GM18868 (cell line): Measurements from ENCODE around the gene ZFR.
A peak's percentile ranks its signal among the peaks of the same experiment; 100 is the strongest.

Experiments
- ATAC-seq: cut with Tn5 transposase; IDR thresholded peaks from one replicate; pipeline ENCODE4 v1.9.1; 2021; ENCODE audit warnings: mild to moderate bottlenecking, moderate library complexity; ENCODE audit not compliant: unreplicated experiment

The ZFR gene

DNA sequence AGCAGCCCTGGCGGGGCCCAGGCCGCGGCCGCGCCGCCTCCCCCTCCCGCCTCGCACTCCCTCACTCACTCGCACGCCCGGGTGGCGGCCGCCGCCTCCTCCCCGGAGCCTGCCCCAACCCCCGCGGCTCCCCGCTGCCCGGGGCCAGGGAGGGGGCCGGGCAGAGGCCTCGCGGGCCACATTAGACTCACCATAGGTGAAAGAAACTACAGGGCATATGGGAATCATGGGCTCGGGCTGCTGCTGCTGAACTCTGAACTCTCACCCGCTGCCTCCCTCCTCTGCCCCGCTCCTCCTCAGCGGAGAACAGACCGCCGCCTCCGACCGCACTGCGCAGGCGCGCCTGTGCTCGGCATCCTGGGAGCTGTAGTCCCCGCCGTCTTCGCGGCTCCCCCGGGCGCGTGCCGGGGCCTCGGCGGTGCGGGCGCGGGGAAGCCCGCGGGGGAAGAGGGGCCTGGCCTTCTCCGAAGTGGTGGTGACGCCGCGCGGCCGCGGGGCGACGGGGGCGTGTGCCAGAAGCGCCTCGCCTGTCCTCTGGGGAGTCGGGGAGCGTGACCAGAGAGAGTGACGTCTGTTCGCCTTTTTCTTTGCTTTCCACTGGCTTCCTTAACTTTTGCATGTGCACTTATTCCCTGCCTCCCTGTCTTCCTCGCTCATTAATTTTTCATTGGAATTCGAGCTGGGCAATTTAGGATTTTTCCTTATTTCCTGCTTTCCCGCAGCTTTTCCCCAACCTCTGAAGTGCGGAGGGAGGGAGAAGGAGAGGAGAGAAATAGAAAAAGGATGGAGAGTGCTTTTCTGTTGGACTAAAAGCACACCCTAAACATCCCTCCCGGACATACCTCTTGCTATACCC is at the start of gene ZFR:
TSS of gene ZFR (minus strand) at position 310 of the 856 bp plus-strand sequence. CDS start at position 228, 82 bp downstream.
- peak; percentile 74 for ATAC-seq

DNA sequence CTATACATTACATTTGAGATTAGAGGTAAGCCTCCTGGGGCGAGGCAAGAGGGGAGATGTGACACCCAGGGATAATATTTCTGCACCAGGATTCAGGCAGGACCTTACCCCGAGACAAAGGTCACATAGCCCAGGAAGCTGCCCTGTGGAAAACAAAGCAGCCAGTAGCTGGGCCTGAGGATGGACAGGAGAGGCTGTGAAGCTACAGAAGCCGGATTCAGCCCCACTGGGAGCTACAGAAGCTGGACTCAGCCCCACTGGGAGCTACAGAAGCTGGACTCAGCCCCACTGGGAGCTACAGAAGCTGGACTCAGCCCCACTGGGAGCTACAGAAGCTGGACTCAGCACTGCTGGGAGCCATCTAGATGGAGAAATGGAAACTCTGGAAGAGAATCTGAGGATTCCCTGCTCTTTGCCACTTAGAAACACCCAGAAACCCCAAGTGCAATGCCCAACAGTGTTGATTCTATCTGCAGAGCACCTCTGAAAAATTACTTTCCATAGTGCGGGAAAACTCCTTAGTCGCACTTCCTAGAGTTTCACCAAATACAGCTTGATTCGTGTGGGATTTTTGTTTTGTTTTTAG is 46.5 kb upstream of the ZFR start:
- ATAC-seq: no peak

DNA sequence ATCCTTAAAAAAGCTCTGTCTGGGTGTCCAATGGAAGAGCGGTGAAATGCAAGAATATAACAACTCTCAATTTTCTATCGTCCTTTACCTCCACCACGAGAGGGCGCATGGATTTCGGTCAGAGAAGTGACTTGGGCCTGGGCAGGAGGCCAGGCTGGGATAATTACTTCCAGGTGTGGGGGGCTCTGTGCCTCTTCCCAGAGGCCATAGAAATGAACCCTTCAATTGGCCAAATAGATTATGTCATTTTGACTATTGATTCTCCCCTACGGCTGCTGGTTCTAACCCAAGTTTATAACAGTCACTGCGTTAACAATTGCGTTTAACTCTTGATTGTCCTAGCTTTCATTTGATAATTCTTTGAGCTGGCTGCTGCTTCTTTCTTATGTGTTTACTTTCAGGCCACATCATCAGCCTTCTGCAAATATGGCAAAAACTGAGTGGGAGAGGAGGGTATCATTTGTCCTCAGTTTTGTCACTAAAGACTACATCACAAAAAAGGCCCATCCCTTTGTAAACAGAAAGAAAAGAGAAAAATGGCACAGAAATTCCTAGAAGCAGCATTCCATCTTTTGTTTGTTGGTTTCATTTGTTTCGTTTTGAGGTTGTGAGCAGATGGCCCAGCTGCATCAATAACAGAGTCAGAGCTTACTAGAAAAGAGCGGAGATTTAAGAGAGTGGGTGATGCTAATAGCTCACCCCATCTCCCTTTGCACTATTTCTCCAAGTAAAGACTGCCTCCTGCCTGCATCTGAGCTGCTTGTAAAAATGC is 45.4 kb upstream of the ZFR start:
- ATAC-seq: no peak

DNA sequence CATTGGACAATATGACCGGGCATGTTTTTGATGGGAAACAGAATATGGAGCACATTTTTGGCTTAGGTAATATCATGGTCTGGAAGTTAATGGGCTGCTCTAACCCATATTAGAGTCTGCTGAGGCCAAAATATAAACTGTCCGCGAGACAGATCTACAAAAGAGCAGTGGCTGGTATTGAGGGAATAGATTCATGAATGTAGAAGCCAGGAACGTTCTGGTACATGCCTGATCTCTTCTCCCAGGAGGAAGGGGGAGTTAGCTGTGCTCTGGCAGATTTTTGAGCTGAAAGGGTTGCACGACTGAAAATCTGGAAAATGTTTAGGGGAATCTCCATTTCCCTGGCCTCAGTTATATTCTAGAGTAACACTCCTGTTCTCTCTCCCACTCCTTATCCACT is 42.9 kb upstream of the ZFR start:
- ATAC-seq: no peak

DNA sequence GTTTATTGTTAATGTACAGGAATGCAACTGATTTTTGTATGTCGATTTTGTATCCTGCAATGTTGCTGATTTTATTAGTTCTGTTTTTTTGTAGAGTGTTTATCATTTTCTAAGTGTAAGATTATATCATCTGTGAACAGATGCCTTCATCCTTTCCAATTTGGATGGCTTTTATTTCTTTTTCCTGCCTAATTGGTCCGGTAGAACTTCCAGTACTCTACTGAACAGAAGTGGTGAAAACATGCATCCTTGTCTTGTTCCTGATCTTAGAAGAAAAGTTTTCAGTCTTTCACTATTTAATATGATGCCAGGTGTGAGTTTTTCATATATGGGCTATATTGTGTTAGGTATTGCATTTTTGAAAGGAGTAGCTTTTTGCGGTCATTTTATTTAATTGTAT is 42.5 kb upstream of the ZFR start:
- no peak for ATAC-seq

DNA sequence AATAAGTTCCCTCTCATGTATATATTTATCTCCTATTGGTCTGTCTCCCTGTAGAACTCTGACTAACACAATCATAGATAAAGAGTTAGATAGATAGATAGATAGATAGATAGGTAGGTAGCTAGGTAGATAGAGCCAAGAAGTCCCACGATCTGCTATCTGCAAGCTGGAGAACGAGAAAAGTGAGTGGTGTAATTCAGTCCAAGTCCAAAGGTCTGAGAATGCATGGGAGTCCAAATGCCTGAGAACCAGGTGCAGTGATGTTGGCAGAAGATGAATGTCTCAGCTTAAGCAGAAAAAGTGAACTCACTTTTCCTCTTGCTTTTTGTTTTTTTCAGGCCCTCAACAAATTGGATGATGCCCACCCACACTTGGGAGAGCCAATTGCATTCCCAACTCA is 37.7 kb upstream of the ZFR start:
- ATAC-seq: no peak

DNA sequence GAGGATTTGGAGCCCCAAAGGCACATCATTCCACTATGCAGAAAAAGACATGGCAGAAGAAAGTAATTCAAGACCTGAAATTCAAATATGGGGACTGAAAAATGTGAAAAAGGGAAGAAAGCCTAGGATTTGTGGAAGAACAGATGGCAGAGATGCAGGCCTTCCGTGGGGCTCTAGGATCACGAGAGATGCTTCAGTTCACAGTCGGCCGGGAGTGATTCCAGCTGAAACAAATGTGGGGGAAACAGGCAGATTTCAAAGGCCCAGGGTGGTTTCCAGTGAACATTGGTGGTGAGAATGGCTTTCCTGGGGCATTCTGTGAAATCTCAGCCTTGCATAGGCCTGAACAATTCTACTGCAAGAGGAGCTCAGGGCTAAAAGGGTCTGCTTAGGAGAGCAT is 34.6 kb upstream of the ZFR start:
- no peak for ATAC-seq

DNA sequence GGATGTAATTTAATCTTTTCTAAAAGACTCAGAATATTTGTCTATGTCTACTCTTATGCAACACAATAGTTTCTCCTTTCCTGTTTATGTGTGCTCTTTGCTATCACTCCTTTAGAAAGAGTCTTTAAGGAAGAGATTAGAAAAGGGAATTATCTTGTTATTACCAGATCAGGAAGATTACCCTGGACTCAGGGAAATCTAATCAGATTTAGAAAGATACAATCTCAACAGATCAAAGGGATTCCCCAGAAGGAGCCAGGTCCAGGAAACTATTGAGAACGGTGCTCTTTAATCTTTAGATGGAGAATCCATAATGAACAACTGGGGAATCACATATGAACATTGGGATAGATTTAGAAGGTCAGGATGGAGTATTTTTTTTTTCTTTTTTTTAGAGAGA is 32.4 kb upstream of the ZFR start:
- ATAC-seq: no peak

DNA sequence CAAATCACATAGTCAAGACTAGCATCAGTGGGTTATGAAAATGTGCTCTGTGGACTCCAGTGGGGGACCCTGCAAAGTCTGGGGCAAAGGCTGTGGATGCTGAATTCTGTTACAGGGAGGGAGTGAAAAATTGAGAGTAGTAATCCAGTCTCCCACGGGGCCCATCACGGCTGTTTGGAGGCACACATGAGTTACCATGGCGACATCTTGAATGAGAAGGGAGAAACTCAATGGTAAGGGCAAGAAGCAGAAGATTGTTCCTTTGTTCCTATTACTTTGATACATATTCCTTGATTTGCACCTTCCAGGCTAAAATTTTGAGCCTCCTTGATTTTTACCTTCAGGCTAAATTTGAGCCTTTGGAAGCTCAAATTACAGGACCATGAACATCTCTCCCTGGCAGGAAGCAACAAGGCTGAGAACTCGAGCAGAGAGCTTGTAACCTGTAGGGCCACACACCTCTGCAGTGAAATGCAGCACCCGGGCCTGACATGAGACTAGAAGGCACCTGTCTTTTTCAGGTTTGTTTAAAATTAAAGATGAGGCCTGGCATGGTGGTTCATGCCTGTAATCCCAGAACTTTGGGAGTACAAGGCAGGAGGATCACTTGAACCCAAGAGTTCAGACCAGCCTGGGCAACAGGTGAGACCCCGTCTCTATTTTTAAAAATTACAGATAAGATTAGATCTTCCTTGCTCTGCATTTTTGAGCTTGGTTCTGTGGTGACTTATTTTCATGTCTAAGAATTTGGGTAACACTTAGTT is 31.0 kb upstream of the ZFR start:
- no peak for ATAC-seq

DNA sequence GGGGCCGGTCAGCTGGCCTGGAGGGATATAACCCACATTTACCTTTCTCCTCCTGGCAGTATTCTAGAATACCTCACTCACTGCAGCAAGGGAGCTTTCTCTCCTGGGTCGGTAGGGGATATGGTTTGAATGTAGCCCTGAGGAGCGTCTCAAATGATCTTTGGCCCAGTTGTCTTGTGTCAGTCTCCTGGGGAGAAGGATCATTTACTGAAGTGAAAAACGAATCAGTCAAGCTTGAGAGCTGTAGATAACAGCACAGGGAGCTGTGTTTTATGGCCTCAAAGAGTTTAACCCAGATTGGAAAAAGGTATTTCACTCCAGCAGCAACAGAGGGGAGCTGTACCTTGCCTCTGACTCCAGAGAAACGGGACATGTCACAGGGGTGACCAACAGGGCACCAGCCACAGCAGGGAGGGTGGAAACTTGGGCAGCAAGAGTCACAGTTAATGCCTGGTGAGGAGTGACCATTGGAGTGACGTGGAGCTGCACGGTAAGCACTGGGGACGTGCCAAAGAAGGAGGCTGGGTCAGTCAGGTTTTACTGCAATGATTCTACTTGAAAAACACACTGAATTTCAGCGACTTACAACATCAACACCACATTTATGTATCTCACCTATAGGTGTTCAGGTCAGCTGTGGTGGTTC is 29.8 kb upstream of the ZFR start:
- ATAC-seq: no peak

DNA sequence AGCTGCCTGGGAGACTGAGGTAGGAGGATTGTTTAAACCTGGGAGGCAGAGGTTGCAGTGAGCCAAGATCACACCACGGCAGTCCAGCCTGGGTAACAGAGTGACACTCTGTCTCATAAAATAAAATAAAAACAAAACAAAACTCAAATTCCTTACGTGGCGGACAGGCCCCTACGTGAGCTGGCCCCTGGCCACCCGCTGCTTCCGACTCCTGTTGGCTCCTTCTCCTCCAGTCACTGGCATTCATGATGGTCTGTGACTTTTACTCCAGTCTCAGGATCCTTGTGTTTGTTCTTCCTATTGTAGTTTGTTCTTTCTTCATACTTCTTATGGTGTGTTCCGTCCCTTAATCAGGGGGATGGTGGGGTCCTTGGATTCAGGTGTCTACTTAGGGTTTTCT is 28.5 kb upstream of the ZFR start:
- ATAC-seq: no peak

DNA sequence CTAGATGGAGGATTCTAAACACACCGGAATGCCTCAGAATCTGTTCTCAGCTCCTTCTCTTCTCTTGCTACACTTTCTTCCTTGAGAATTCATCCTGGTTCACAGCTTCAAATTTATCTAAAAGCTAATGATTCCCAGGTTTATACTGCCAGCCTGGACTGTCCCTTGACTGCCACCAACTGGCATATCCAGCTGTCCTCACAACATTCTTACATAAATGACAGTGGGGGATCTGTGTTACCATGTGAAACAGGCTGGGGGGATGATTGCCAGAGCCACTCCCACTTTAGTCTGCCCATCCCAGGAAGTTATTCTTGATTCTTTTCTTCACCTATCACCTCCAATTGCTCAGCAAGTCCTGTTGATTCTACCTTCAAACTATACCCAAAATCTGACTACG is 27.2 kb upstream of the ZFR start:
- ATAC-seq: no peak

DNA sequence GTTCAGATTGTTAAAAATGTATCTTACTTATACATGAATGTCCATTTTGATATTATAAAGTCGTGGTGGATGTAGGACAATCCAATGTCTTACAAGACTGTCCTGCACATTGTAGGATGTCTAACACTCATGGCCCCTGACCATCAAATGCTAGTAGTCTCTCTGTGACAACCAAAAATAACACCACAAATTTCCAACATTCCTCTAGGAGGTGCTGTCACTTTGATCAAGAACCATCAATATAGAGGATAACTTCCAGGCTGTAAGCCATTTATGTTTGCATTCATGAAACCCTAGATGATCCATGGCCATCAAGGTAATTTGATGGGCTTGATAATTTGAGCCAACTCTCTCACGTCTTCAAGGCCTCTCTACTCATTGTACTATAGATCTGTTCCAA is 20.5 kb upstream of the ZFR start:
- ATAC-seq: no peak

DNA sequence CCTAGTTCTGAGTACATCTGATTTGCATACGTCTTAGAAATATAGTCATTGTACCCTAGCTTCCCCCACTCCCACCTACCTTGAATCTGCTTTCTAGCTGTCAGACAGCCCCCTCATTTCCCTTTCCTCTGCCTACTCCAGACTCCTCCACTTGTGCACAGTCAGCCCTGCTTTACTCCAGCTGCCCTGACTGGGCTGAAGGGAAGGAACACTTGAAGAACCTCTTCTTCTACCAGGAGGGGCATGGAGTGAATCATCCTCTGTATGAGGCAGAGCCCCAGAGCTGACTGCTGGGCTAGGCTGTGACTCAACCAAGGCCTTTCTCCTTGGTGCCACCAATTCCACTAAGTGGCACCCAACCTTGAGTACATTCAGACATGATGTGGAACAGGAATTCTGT is 18.1 kb upstream of the ZFR start:
- ATAC-seq: no peak

DNA sequence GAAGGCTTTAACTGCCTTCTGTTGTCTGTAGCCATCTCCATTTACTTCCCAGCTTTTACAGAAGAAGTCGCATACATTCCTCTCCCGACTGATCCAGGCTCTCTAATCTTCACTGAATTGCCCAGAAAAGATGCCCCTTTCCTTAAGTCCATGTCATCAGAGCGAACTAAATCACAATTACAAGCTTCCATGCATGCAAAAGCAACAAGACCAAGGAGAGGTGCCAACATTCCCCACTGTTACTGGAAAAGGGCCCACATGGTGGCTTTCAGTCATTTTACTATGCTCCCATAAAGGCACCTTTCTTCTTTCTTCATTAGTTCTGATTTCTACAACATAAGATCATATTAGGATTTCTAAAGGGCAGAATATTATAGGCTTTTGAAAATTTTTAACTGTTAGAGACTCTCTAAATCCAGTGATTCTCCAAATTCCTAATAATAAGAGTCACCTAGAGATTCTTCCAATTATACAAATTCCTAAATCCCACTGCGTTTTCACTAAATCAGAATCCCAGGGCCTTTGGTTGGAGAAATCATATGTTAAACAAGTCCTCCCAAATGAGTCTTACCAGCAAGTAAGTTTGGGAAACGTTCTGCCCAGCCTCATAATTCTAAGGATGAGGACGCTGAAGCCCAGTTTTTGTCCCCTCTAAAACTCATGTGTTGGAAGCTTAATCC is 17.0 kb upstream of the ZFR start:
- no peak for ATAC-seq

DNA sequence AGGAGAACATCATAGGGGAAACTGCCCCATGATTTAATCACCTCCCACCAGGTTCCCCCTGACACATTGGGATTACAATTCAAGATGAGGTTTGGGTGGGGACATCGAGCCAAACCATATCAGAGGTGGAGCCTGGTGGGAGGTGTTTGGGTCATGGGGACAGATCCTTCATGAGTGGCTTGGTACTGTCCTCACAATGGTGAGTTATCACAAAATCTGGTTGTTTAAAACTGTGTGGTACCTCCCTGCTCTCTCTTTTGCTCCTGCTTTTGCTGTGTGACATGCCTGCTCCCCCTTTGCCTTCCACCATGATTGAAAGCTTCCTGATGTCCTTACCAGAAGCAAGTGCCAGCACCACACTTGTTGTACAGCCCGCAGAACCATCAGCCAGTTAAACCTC is 16.2 kb upstream of the ZFR start:
- no peak for ATAC-seq

DNA sequence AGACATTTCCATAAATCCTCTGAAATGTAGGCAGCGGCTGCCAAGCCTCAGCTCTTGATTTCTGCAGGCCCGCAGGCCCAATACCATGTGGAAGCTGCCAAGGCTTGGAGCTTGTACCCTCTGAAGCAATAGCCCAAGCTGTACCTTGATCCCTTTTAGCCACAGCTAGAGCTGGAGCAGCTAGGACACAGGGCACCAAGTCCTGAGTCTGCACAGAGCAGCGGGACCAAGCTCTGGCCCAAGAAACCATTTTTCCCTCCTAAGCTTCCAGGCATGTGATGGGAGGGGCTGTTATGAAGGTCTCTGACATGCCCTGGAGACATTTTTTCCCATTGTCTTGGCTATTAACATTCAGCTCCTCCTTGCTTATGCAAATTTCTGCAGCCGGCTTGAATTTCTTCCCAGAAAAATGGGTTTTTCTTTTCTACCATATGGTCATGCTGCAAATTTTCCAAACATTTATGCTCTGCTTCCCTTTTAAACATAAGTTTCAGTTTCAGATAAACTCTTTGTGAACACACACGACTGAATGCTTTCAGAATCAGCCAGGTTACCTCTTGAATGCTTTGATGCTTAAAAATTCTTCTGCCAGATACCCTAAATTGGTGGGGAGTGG is 14.4 kb upstream of the ZFR start:
- no peak for ATAC-seq

DNA sequence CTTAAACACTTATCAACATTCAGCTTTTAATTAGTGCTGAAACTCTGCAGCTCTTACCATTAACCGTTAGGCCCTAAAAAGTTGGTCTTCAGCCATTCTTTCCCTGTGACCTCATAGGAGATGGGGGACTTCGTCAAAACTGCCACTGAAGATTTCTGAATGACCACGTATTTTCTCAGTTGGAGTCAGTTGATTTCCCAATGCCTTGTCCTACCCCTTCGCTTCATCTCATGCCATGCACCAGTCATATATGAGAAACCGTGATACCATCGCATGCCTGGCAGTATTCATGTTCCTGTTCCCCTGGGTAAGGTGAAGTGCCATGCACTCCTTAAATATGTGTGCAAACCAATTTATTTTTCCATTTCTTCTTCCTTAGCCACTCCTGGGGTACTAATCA is 10.8 kb upstream of the ZFR start:
- ATAC-seq: no peak

DNA sequence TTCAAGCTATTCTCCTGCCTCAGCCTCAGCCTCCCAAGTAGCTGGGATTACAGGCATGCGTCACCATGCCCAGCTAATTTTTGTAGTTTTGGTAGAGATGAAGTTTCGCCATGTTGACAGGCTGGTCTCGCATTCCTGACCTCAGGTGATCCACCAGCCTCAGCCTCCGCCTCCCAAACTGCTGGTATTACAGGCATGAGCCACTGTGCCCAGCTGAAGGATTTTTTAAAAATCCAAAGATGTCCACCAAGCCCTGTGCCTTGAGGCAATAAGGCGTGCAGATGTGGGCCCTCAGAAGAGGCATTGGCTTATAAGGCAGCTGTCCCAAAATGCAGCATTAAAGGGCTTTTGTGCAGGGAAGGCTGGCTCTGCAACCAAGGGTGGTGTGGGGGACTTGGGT is 10.3 kb upstream of the ZFR start:
- ATAC-seq: no peak

DNA sequence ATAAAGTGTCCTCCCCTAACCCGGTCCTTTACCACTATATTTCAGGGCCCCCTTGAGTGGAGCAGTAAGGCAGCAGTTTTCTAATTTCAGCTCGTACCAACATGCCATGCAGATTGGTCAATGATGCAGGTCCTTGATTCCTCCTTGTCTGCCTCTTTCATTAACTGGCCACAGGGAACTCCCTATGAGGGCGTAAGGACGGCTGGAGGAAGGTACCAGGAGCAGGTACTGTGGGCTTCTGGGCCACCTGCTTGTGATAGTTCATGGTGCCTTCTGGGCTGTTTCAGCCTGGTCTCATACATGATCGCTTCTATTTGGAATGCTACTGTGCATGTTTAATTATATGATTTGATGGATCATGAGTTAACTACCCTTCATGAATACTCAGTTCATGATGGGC is 9.4 kb upstream of the ZFR start:
- ATAC-seq: no peak
